OCI-LY3 (cell line): ENCODE data around the gene HMX2.
"Not testable (repeated sequence)": the region's sequence is repeated elsewhere in the genome, so short reads cannot be mapped to it uniquely, and the experiment has no call there.

ENCODE experiments used
- H2AFZ ChIP-seq: fragments of 200-600, 300-600 bp; shearing (Covaris generic); 2 replicates; pipeline ENCODE4 v1.6.0; 2014; ENCODE audit warnings: antibody characterized with exemption, low read depth, low read length
- H3K27ac ChIP-seq: fragments of 200-600, 300-600 bp; sonication (generic); 2 replicates; pipeline ENCODE4 v1.5.1; 2014; ENCODE audit warnings: mild to moderate bottlenecking, low read length, moderate library complexity, mixed read lengths
- H3K27me3 ChIP-seq: fragments of 200-600, 300-600 bp; sonication (generic); 2 replicates; pipeline ENCODE4 v1.6.1; 2014; ENCODE audit warnings: low read depth, low read length, mixed read lengths
- H3K36me3 ChIP-seq: fragments of 200-600, 300-600 bp; sonication (generic); replicated peaks from 2 replicates; pipeline ENCODE3; 2014; ENCODE audit warnings: low read depth, low read length, mixed read lengths
- H3K4me1 ChIP-seq: fragments of 300-600, 200-600 bp; sonication (generic); 2 replicates; pipeline ENCODE4 v1.6.1; 2014; ENCODE audit warnings: low read length, mixed read lengths
- H3K4me2 ChIP-seq: fragments of 200-600, 300-600 bp; sonication (generic); 2 replicates; pipeline ENCODE4 v1.6.1; 2014; ENCODE audit warnings: low read length, mixed read lengths
- H3K4me3 ChIP-seq: fragments of 300-600, 200-600 bp; sonication (generic); 2 replicates; pipeline ENCODE4 v1.5.1; 2014; ENCODE audit warnings: antibody characterized with exemption, mild to moderate bottlenecking, low read length, moderate library complexity
- H3K79me2 ChIP-seq: fragments of 300-600, 200-600 bp; shearing (Covaris generic); 2 replicates; pipeline ENCODE4 v1.6.1; 2014; ENCODE audit warnings: mild to moderate bottlenecking, low read length, mixed read lengths
- H3K9ac ChIP-seq: fragments of 300-600, 200-600 bp; shearing (Covaris generic); 2 replicates; pipeline ENCODE4 v1.6.0; 2014; ENCODE audit warnings: mild to moderate bottlenecking, low read length, moderate library complexity
- H3K9me3 ChIP-seq: fragments of 200-600, 300-600 bp; shearing (Covaris generic); 2 replicates; pipeline ENCODE4 v1.6.1; 2014; ENCODE audit warnings: low read length, mixed read lengths; ENCODE audit not compliant: insufficient read depth
- H4K20me1 ChIP-seq: fragments of 200-600, 300-600 bp; sonication (generic); 2 replicates; pipeline ENCODE4 v1.6.1; 2016; ENCODE audit warnings: low read length, mixed read lengths; ENCODE audit not compliant: insufficient read depth
- CTCF ChIP-seq: fragments of 200-600, 300-600 bp; sonication (generic); IDR thresholded peaks from 2 replicates; pipeline ENCODE4 v1.5.1; 2014; ENCODE audit warnings: antibody characterized with exemption, low read length, low read depth
- EZH2phosphoT487 ChIP-seq: fragments of 200-600 bp; shearing (Covaris generic); IDR thresholded peaks from 2 replicates; pipeline ENCODE4 v1.6.1; 2018; ENCODE audit warnings: antibody characterized with exemption, mixed run types, low read depth

Gene HMX2

GRCh38 chr10:123175389-123176387 lies 27.8 kb downstream of the HMX2 start:
- peaks cover 9% of the 10 kb centered on the region for H3K79me2 ChIP-seq
- H3K27me3 ChIP-seq: no peaks in the 10 kb centered on the region
- H3K9ac ChIP-seq: no peak overlapping the region
- no peaks in the 10 kb centered on the region for H3K4me1 ChIP-seq
- TF ChIP-seq CTCF (no peak), EZH2phosphoT487 (no peak)
- H3K9me3 ChIP-seq: no peaks in the 10 kb centered on the region
- no peak overlapping the region for H3K4me3 ChIP-seq
- no peak overlapping the region for H3K4me2 ChIP-seq
- H4K20me1 ChIP-seq: no peaks in the 10 kb centered on the region
- H3K27ac ChIP-seq: no peak overlapping the region
- peaks cover 46% of the 10 kb centered on the region for H3K36me3 ChIP-seq
- H2AFZ ChIP-seq: no peak overlapping the region

GRCh38 chr10:123178390-123178789 lies 30.5 kb downstream of the HMX2 start:
- not testable (repeated sequence) for H3K4me3 ChIP-seq, H3K27me3 ChIP-seq, H4K20me1 ChIP-seq, H3K79me2 ChIP-seq, H3K4me2 ChIP-seq, H3K9me3 ChIP-seq, H3K27ac ChIP-seq, H3K9ac ChIP-seq, H3K4me1 ChIP-seq, H2AFZ ChIP-seq
- peaks cover 50% of the 10 kb centered on the region for H3K36me3 ChIP-seq

- Histone ChIP-seq H3K27me3 (no peaks in the 10 kb centered on the region), H3K36me3 (peaks cover 46% of the 10 kb centered on the region), H2AFZ (no peak overlapping the region), H3K9ac (no peak overlapping the region), H3K27ac (no peak overlapping the region), H3K79me2 (0 out of 2 replicates have a peak, but pooled peaks cover 2% of the 10 kb centered on the region), H4K20me1 (no peaks in the 10 kb centered on the region), H3K9me3 (no peaks in the 10 kb centered on the region), H3K4me1 (no peaks in the 10 kb centered on the region), H3K4me2 (no peak overlapping the region), H3K4me3 (no peak overlapping the region)
- TF ChIP-seq CTCF (no peak), EZH2phosphoT487 (no peak)
These were observed 32.5 kb downstream of the HMX2 start for GRCh38 chr10:123180101-123181090.

- H3K27ac ChIP-seq: no peak overlapping the region
These were observed 35.8 kb downstream of the HMX2 start for GRCh38 chr10:123183724-123184123.

More at GRCh38 chr10:123183724-123184123, 35.8 kb downstream of the HMX2 start:
- Histone ChIP-seq H3K36me3 (peaks cover 36% of the 10 kb centered on the region), H4K20me1 (no peaks in the 10 kb centered on the region), H3K9ac (no peak overlapping the region), H3K79me2 (no peaks in the 10 kb centered on the region), H3K4me1 (no peaks in the 10 kb centered on the region), H3K4me2 (no peak overlapping the region), H3K27me3 (no peaks in the 10 kb centered on the region), H3K4me3 (no peak overlapping the region), H3K9me3 (no peaks in the 10 kb centered on the region), H2AFZ (no peak overlapping the region)
- TF ChIP-seq EZH2phosphoT487: no peak
- no peak for TF ChIP-seq CTCF
